Nephron progenitor cell (in vitro differentiated cells): ENCODE measurements around the gene NOMO2.
"Not testable (repeated sequence)": the region's sequence is repeated elsewhere in the genome, so short reads cannot be mapped to it uniquely, and the experiment has no call there.

Source experiments
- DNase-seq: peaks from one replicate; pipeline ENCODE4 v3.0.0; 2021
- H3K27ac Mint-ChIP-seq: 2 replicates; pipeline ENCODE4 v1.8.0; 2021; ENCODE audit warnings: mild to moderate bottlenecking, moderate library complexity, mixed read lengths
- H3K27me3 Mint-ChIP-seq: 2 replicates; pipeline ENCODE4 v1.8.0; 2021; ENCODE audit warnings: mild to moderate bottlenecking, low read depth, mixed read lengths; ENCODE audit not compliant: poor library complexity
- H3K36me3 Mint-ChIP-seq: 2 replicates; pipeline ENCODE4 v1.8.0; 2021; ENCODE audit warnings: low read depth, mixed read lengths
- H3K4me1 Mint-ChIP-seq: 2 replicates; pipeline ENCODE4 v1.8.0; 2021; ENCODE audit warnings: mixed read lengths
- H3K4me3 Mint-ChIP-seq: 2 replicates; pipeline ENCODE4 v1.8.0; 2021; ENCODE audit warnings: mild to moderate bottlenecking, moderate library complexity, mixed read lengths
- H3K9me3 Mint-ChIP-seq: 2 replicates; pipeline ENCODE4 v1.8.0; 2021; ENCODE audit warnings: mild to moderate bottlenecking, moderate library complexity, mixed read lengths
- CTCF ChIP-seq: fragments of 200-600 bp; sonication (generic); IDR thresholded peaks from 2 replicates; pipeline ENCODE4 v1.5.0; 2021; ENCODE audit warnings: antibody characterized with exemption

The NOMO2 gene

GRCh38 chr16:18589806-18590205 lies 27.9 kb upstream of the NOMO2 start:
- not testable (repeated sequence) for H3K4me3 Mint-ChIP-seq, H3K27ac Mint-ChIP-seq, H3K9me3 Mint-ChIP-seq, H3K36me3 Mint-ChIP-seq, DNase-seq, H3K4me1 Mint-ChIP-seq, H3K27me3 Mint-ChIP-seq

- not testable (repeated sequence) for DNase-seq, H3K36me3 Mint-ChIP-seq, H3K4me3 Mint-ChIP-seq, H3K4me1 Mint-ChIP-seq, H3K27me3 Mint-ChIP-seq, H3K27ac Mint-ChIP-seq, H3K9me3 Mint-ChIP-seq
Measured at GRCh38 chr16:18586560-18587540, 25.0 kb upstream of the NOMO2 start.

DNA sequence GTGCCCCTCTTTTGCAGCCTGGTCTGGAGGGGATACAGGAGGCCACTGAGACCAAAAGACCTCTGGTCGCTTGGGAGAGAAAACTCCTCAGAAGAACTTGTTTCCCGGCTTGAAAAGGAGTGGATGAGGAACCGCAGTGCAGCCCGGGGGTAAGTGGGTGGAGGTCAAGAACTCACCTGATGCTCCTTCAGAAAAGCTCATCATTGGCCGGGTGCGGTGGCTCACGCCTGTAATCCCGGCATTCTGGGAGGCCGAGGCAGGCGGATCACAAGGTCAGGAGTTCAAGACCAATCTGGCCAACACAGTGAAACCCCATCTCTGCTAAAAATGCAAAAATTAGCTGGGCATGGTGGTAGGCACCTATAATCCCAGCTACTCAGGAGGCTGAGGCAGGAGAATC lies 23.9 kb upstream of the NOMO2 start:
- not testable (repeated sequence) for H3K27ac Mint-ChIP-seq, H3K4me1 Mint-ChIP-seq, H3K4me3 Mint-ChIP-seq, DNase-seq, H3K9me3 Mint-ChIP-seq, H3K36me3 Mint-ChIP-seq, H3K27me3 Mint-ChIP-seq

- H3K4me3 Mint-ChIP-seq: no peak overlapping the region
- DNase-seq: no peak
- no peaks in the 10 kb centered on the region for H3K36me3 Mint-ChIP-seq
- TF ChIP-seq CTCF: no peak
- no peak overlapping the region for H3K27ac Mint-ChIP-seq
- H3K27me3 Mint-ChIP-seq: peaks cover 3% of the 10 kb centered on the region
- H3K9me3 Mint-ChIP-seq: no peaks in the 10 kb centered on the region
- no peaks in the 10 kb centered on the region for H3K4me1 Mint-ChIP-seq
Measured at GRCh38 chr16:18582902-18583301, 21.0 kb upstream of the NOMO2 start.

DNA sequence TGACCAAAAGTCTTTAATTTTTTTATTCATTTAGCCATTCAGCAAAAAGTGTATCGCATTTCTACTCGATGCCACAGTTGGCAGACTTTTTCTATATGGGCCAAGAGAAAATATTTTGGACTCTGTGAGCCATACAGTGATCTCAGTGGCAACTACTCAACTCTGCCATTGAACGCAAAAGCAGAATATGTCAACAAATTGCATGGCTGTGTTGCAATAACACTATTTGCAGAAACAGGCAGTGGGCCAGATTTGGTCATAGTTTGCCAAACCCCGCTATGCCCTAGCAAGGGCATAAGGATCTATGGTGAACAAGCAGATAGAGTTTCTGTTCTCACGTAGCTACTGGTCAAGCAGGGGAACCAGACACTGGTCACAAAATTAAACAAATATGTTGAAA lies 18.5 kb upstream of the NOMO2 start:
- H3K27ac Mint-ChIP-seq, H3K4me3 Mint-ChIP-seq, H3K36me3 Mint-ChIP-seq, DNase-seq, H3K27me3 Mint-ChIP-seq, H3K4me1 Mint-ChIP-seq, H3K9me3 Mint-ChIP-seq: not testable (repeated sequence)

DNA sequence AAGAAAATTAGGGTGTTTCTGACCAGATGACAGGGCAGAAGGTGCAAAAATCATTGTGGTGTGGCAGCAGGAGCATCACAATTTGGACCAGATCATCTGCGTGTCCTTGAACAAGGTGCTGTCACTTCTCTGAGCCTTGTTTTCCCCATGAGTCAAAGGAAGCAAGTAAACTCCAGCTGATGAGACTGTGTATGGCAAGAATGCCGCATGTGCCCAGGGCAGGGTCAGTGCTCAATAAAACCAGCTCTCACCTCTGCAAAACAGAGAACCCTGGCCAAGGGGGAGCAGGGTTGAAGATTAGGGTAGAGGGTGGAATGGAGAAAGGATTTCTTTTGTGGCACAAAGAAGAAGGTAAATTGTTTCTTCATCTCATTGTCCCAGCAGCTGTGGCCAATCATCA lies 17.4 kb upstream of the NOMO2 start:
- H3K36me3 Mint-ChIP-seq, H3K27me3 Mint-ChIP-seq, H3K4me1 Mint-ChIP-seq, H3K27ac Mint-ChIP-seq, H3K9me3 Mint-ChIP-seq, H3K4me3 Mint-ChIP-seq, DNase-seq: not testable (repeated sequence)

DNA sequence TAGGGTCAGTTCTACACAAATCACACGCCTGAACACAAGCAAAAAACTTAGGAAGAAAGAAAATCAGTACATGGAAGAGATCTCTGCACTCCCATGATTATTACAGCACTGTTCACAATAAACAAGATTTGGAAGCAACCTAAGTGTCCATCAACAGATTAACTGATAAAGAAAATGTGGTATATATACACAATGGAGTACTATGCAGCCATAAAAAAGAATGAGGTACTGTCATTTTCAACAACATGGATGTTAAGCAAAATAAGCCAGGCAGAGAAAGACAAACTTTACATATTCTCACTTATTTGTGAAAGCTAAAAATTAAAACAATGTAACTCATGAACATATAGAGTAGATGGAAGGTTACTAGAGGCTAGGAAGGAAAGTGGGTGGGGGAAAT lies 16.0 kb upstream of the NOMO2 start:
- H3K27me3 Mint-ChIP-seq, DNase-seq, H3K9me3 Mint-ChIP-seq, H3K4me1 Mint-ChIP-seq, H3K4me3 Mint-ChIP-seq, H3K27ac Mint-ChIP-seq, H3K36me3 Mint-ChIP-seq: not testable (repeated sequence)

- H3K36me3 Mint-ChIP-seq: not testable (repeated sequence)
Measured at GRCh38 chr16:18575945-18576344, 14.0 kb upstream of the NOMO2 start.

GRCh38 chr16:18575298-18575917 lies 13.5 kb upstream of the NOMO2 start:
- not testable (repeated sequence) for H3K4me3 Mint-ChIP-seq, H3K4me1 Mint-ChIP-seq, H3K27ac Mint-ChIP-seq, H3K27me3 Mint-ChIP-seq, DNase-seq, H3K9me3 Mint-ChIP-seq, H3K36me3 Mint-ChIP-seq

More at GRCh38 chr16:18575945-18576344, 14.0 kb upstream of the NOMO2 start:
- H3K27ac Mint-ChIP-seq, DNase-seq, H3K4me3 Mint-ChIP-seq, H3K9me3 Mint-ChIP-seq, H3K27me3 Mint-ChIP-seq, H3K4me1 Mint-ChIP-seq: not testable (repeated sequence)

DNA sequence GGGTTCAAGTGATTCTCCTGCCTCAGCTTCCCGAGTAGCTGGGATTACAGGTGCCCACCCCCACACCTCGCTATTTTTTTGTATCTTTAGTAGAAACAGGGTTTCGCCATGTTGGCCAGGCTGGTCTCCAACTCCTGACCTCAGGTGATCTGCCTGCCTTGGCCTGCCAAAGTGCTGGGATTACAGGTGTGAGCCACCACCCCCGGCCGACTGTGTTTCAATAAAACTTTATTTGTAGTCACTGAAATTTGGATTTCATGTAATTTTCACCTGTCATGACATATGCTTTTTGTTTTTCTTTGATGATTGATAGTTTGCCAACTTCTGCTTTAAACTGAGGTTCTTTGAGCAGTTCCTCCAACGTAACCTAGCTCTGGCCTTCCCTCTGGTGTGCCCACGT lies 12.0 kb upstream of the NOMO2 start:
- not testable (repeated sequence) for H3K4me3 Mint-ChIP-seq, H3K27me3 Mint-ChIP-seq, DNase-seq, H3K36me3 Mint-ChIP-seq, H3K27ac Mint-ChIP-seq, H3K4me1 Mint-ChIP-seq, H3K9me3 Mint-ChIP-seq

- not testable (repeated sequence) for DNase-seq, H3K27ac Mint-ChIP-seq, H3K36me3 Mint-ChIP-seq, H3K27me3 Mint-ChIP-seq, H3K4me1 Mint-ChIP-seq, H3K4me3 Mint-ChIP-seq, H3K9me3 Mint-ChIP-seq
Measured at GRCh38 chr16:18572973-18573372, 11.1 kb upstream of the NOMO2 start.

- not testable (repeated sequence) for H3K36me3 Mint-ChIP-seq, H3K27ac Mint-ChIP-seq, H3K4me3 Mint-ChIP-seq, DNase-seq, H3K9me3 Mint-ChIP-seq, H3K27me3 Mint-ChIP-seq, H3K4me1 Mint-ChIP-seq
Measured at GRCh38 chr16:18571307-18571850, 9.5 kb upstream of the NOMO2 start.

DNA sequence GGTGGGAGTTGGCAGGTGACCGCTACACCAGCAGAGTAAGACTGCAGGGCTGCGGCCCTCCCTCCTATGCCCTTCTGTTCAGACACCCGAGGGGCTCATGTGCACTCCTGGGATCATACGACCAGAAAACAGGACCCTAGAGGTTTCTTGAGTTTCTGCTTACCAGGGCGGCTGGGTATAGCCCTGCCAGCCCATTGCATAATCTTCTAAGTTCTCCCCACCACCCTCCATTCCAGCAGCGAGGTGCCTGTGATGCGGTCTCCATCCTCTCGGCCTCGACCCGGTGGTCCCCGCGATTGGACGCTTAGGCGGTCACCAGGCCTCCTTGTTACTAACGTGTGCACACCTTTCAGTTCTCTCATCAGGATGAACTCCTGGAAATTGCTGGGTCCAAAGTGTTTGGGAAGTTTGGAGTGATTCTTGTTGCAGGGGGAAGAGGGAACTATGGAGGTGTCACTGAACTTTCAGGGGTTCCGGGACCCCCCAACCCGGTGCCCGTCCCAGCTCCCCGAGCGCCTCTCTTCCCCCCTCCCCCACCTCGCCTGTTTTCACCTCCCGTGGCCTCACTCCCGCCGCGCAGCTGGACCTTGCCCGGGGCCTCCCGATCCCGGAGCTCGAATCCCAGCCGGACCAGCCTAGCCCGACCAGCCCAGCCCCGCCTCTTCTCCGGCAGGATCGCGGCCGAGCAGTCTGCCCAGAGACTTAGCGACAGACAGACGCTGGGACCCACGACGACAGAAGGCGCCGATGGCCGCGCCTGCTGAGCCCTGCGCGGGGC lies 8.8 kb upstream of the NOMO2 start:
- H3K27ac Mint-ChIP-seq, H3K4me1 Mint-ChIP-seq, H3K9me3 Mint-ChIP-seq, H3K27me3 Mint-ChIP-seq, H3K4me3 Mint-ChIP-seq, DNase-seq, H3K36me3 Mint-ChIP-seq: not testable (repeated sequence)
